HFF-Myc (cell line): Measurements from ENCODE around the gene ELOVL2.
A peak's percentile ranks its signal among the peaks of the same experiment; 100 is the strongest.
"Not testable (repeated sequence)": the region's sequence is repeated elsewhere in the genome, so short reads cannot be mapped to it uniquely, and the experiment has no call there.

Experiments used
- DNase-seq: peaks from one replicate; pipeline ENCODE4 v3.0.0-alpha.2; 2011; ENCODE audit warnings: low read depth; ENCODE audit errors: extremely low read depth
- H3K4me3 ChIP-seq: replicated peaks from 2 replicates; pipeline ENCODE4 v1.5.1; 2011; ENCODE audit warnings: low read depth, mild to moderate bottlenecking, control low read depth, low read length
- TF ChIP-seq, protein P1 (sequence below): IDR thresholded peaks from 2 replicates; pipeline ENCODE4 v1.5.1; 2012; ENCODE audit warnings: mild to moderate bottlenecking, low read depth, low read length, control low read depth; ENCODE audit errors: missing control alignments

ELOVL2 gene, protein sequence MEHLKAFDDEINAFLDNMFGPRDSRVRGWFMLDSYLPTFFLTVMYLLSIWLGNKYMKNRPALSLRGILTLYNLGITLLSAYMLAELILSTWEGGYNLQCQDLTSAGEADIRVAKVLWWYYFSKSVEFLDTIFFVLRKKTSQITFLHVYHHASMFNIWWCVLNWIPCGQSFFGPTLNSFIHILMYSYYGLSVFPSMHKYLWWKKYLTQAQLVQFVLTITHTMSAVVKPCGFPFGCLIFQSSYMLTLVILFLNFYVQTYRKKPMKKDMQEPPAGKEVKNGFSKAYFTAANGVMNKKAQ

DNA sequence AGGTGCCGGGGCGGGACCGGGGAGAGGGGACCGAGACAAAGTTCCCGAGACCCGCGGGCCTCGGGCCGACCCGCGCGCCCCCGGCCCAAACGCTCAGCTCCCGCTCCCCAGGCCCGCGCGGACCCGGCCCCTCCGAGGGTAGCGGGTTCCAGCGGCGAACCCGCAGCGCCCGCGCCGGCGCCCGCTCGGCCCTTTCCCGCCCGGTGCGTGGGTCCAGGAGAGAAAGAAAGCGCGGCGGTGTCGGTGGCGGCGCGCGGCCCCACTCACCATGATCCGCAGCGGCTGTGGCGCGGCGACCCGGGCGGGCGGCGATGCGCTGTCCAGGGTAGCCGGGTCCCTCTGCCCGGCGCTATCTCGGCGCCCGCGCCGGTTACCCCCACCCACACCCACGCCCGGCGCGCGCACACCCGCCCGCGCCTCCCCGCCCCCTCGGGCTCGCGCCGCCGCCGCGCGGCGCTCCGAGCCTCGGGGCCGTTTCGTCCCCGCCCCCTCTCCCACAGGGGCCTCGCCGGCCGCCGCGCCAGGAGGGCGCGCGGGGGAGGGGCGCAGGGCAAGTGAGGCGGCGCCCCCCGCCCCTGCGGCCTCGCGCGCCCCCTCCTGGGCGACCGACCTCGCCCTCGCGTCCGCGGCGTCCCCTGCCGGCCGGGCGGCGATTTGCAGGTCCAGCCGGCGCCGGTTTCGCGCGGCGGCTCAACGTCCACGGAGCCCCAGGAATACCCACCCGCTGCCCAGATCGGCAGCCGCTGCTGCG lies at the start of gene ELOVL2:
TSS of gene ELOVL2 (minus strand) at position 345 of the 751 bp plus-strand sequence. CDS start at position 270, 75 bp downstream.
- TF ChIP-seq, protein P1, sequence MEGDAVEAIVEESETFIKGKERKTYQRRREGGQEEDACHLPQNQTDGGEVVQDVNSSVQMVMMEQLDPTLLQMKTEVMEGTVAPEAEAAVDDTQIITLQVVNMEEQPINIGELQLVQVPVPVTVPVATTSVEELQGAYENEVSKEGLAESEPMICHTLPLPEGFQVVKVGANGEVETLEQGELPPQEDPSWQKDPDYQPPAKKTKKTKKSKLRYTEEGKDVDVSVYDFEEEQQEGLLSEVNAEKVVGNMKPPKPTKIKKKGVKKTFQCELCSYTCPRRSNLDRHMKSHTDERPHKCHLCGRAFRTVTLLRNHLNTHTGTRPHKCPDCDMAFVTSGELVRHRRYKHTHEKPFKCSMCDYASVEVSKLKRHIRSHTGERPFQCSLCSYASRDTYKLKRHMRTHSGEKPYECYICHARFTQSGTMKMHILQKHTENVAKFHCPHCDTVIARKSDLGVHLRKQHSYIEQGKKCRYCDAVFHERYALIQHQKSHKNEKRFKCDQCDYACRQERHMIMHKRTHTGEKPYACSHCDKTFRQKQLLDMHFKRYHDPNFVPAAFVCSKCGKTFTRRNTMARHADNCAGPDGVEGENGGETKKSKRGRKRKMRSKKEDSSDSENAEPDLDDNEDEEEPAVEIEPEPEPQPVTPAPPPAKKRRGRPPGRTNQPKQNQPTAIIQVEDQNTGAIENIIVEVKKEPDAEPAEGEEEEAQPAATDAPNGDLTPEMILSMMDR: peak; percentile 68
- H3K4me3 ChIP-seq: peak within 1 kb of the TSS; percentile 40
- DNase-seq: no peak

DNA sequence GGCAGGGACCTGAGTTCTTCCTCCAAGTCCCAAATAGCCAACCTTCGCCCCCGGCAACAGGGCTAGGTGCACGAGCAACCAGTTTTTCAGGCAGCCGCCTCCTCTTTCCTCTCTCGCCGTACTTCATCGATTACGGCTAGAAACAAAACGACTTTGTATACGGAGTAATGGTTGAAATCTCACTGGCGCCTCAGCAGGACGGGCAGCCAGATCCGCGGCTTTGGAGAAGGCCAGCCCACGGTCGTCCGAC lies 49.2 kb upstream of the ELOVL2 start:
- H3K4me3 ChIP-seq: peak overlapping the region; percentile 80
- TF ChIP-seq, protein P1: no peak
- DNase-seq: no peak

DNA sequence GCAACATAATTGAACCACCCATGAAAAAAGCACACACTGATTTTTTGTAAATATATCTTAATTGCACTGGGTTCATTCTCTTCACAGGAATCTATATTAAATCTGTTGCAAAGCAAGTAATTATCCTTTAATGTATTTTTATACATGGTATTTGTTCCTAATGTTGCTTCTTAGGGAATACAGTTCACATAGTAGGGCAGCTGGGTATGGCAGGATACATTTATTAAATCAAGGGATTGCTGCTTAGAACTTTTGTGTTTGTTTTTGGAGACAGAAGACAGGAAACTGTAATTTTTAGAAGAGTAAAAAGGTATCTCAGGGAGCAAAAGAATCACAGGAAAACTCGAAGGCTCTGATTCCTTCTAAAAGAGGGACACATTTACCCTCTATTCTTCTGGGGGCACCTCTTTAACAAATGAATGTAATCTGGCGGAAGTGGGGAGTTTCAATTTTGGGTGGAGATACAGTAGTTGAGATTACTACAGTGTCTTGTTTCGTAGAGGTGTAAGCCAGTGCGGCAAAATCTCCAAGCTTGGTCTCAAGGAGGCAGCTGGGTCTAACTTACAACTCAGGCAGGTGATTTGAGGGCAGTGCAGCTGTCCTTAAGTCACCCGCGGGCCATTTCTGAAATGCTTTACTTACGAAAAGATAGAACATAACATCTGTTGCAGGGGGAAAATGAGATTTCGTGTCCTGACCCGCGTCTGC lies 48.7 kb upstream of the ELOVL2 start:
- H3K4me3 ChIP-seq: peak overlapping the region; percentile 80
- no peak for DNase-seq
- TF ChIP-seq, protein P1: no peak

DNA sequence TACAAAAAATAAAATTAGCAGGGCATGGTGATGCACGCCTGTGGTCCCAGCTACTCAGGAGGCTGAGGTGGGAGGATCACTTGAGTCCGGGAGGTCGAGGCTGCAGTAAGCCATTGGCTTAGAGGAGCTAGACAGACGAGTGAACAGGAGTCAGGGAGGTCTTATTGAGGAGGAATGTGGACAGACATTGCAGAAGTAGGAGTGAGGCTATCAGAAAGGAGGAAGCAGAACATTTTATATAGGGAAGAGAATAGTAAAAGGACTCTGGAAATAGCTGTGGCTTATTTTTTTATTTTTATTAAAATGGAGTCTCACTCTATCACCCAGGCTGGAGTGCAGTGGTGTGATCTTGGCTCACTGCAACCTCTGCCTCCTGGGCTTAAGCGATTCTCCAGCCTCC lies 47.0 kb upstream of the ELOVL2 start:
- not testable (repeated sequence) for H3K4me3 ChIP-seq, DNase-seq

DNA sequence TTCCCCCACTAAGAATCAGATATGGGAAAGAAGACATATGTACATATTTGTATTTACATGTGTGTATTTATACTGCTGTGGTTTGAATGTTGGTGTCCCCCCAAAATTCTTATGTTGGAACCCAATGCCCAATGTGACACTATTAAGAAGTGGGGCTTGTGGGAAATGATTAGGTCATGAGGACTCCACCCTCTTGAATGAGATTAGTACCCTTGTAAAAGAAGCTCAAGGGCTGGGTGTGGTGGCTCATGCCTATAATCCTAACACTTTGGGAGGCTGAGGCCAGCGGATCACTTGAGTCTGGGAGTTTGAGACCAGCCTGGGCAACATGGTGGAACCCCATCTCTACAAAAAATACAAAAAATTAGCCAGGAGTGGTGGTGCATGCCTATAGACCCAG lies 45.6 kb upstream of the ELOVL2 start:
- TF ChIP-seq, protein P1: no peak
- no peak overlapping the region for H3K4me3 ChIP-seq

DNA sequence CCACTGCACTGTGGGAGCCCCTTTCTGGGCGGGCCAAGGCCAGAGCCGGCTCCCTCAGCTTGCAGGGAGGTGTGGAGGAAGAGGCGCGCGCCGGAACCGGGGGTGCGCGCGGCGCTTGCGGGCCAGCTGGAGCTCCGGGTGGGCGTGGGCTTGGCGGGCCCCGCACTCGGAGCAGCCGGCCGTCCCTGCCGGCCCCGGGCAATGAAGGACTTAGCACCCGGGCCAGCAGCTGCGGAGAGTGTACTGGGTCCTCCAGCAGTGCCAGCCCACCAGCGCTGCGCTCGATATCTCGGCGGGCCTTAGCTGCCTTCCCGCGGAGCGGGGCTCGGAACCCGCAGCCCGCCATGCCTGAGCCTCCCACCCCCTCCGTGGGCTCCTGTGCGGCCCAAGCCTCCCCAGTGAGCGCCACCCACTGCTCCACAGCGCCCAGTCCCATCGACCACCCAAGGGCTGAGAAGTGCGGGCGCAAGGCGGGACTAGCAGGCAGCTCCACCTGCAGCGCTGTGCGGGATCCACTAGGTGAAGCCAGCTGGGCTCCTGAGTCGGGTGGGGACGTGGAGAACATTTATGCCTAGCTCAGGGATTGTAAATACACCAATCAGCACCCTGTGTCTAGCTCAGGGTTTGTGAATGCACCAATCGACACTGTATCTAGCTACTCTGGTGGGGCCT lies 43.2 kb upstream of the ELOVL2 start:
- not testable (repeated sequence) for H3K4me3 ChIP-seq, DNase-seq

More for the DNA sequence above, 45.6 kb upstream of the ELOVL2 start:
- DNase-seq: no peak

DNA sequence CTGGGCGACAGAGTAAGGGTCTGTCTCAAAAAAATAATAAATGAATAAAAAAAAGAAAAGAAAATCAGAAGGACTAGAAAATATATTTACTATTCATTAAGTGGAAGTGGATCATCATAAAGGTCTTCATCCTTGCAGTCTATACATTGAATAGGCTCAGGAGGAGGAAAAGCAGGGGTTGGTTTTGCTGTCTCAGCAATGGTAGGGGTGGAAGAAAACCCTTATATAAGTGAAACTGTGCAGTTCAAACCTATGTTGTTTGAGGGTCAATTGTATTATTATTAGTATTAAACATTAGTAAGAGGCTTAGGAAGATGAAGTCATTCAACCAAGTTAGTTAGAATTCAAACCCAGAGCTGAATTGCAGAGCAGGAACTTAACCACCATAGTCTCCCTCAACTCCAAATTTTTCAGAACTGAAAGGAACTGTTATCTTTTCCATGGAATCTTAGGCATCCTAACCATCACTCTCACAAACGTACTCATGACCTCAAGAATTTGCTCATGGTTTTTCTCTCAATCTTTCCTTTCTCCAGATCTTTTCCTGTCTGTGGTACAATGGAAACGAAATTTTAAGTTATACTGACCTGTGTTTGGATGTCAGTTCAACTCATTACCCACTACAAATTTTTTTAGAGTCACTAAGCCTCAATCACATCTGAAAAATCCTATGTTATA lies 41.8 kb upstream of the ELOVL2 start:
- no peak overlapping the region for H3K4me3 ChIP-seq
- TF ChIP-seq, protein P1: no peak
- DNase-seq: no peak
